ENCODE data around the gene ZFP64.

GRCh38 chr20:52127309-52127708, 64.3 kb downstream of the ZFP64 start:
- no peak for TF ChIP-seq FOXP2 (optimal IDR thresholded peaks at IDR 0.05; ENCODE audit: borderline replicate concordance, extremely low read depth, extremely low read length, insufficient read depth)
- TF ChIP-seq POLR2AphosphoS5 (IDR thresholded peaks at IDR 0.05; ENCODE audit: low read depth, low read length): no peak

All from PFSK-1 (cell line).